Breast epithelium (tissue), 3 donors: Measurements from ENCODE around the gene GUCY2D.

ENCODE experiments used
- CTCF ChIP-seq, 3 donors: fragments of 450-650 bp; IDR thresholded peaks; one replicate each; pipeline ENCODE4 v1.5.1; 2016 to 2017; ENCODE audit warnings: antibody characterized with exemption in 3 of 3, mild to moderate bottlenecking in 3 of 3, moderate library complexity in 3 of 3
- POLR2A ChIP-seq: fragments of 450-650 bp; IDR thresholded peaks from one replicate; pipeline ENCODE4 v1.6.1; 2016; ENCODE audit warnings: antibody characterized with exemption, mild to moderate bottlenecking, moderate library complexity

GRCh38 chr17:8021565-8022359, 19.3 kb downstream of the GUCY2D start:
- no peak for TF ChIP-seq CTCF (IDR thresholded peaks at IDR 0.05)
- no peak for TF ChIP-seq POLR2A
